K562 (cell line): Measurements from ENCODE around the gene SNAPC2. TPM values are rescaled to one million over a fixed set of nuclear protein-coding genes. Genes with fewer than 3 reads are reported as not detected.

Experiments used
- ATAC-seq: fragments of 200-7000 bp; cut with Tn5 transposase; 3 replicates; pipeline ENCODE4 v1.9.1; 2020; ENCODE audit warnings: moderate library complexity
- BruUV-seq: library from RNA; stranded (reverse); fragments of 400-500 nt; replicated peaks from 2 replicates; lab custom pipeline; 2021; lab: Mats Ljungman, UMichigan
- CTCF ChIA-PET: fragments of 300-600 bp; formaldehyde crosslinking; extraction: SDS; loops from one replicate; lab custom pipeline; 2021; ENCODE audit warnings: low intra/inter-chr PET ratio; lab: Yijun Ruan, JAX
- POLR2A ChIA-PET: fragments of 300-600, 350-650 bp; sonication (Branson Sonifier 250); formaldehyde crosslinking; extraction: SDS; loops from one replicate; lab custom pipeline; 2021; ENCODE audit warnings: antibody characterized with exemption, inconsistent platforms; lab: Yijun Ruan, JAX
- DNase-seq, 4 experiments: peaks; one replicate each; pipeline versions ENCODE4 v3.0.0 to v3.0.0-alpha.2; 2011 to 2018; ENCODE audit warnings: low spot score in 3 of 4, mixed read lengths in 3 of 4; ENCODE audit errors: extremely low read depth in 1 of 4
- FAIRE-seq: peaks from 2 replicates; lab custom pipeline; 2011; peaks lifted over from hg19 to GRCh38; lab: Jason Lieb, UNC
- H2AFZ ChIP-seq: 2 replicates; pipeline ENCODE4 v1.6.0; 2011; ENCODE audit warnings: low read depth, low read length, control low read depth, inconsistent platforms
- H3K27ac ChIP-seq: fragments of 200-600 bp; 3 replicates; pipeline ENCODE4 v1.8.0; 2011; ENCODE audit warnings: low read depth, mild to moderate bottlenecking, control low read depth, inconsistent platforms, low read length, moderate library complexity, mixed read lengths; ENCODE audit errors: extremely low read depth
- H3K27me3 ChIP-seq, 2 experiments: fragments of 300-600 bp in 1 of 2; 2 replicates in 1 of 2; 3 replicates in 1 of 2; pipeline versions ENCODE4 v1.6.0 to v1.8.0; 2011; ENCODE audit warnings: inconsistent platforms in 2 of 2, low read length in 2 of 2, mild to moderate bottlenecking in 1 of 2, mixed read lengths in 1 of 2, moderate library complexity in 1 of 2; ENCODE audit not compliant: control insufficient read depth in 2 of 2, insufficient read depth in 2 of 2
- H3K36me3 ChIP-seq: fragments of 300-600 bp; 3 replicates; pipeline ENCODE4 v1.8.0; 2011; ENCODE audit warnings: mild to moderate bottlenecking, low read length, inconsistent platforms; ENCODE audit not compliant: control insufficient read depth, insufficient read depth
- H3K4me1 ChIP-seq, 2 experiments: fragments of 200-600 bp in 1 of 2; replicated peaks in 1 of 2; 2 replicates in 1 of 2; 3 replicates in 1 of 2; pipeline versions ENCODE4 v1.5.1 to v1.8.0; 2011; ENCODE audit warnings: inconsistent platforms in 2 of 2, low read length in 2 of 2, mild to moderate bottlenecking in 1 of 2, mixed read lengths in 1 of 2, moderate library complexity in 1 of 2; ENCODE audit not compliant: control insufficient read depth in 2 of 2, insufficient read depth in 2 of 2
- H3K4me2 ChIP-seq: 2 replicates; pipeline ENCODE4 v1.6.1; 2011; ENCODE audit warnings: low read length, control low read depth, inconsistent platforms, mixed read lengths; ENCODE audit not compliant: insufficient read depth
- H3K4me3 ChIP-seq: fragments of 200-600 bp; sonication (generic), shearing (Covaris generic); 2 replicates; pipeline ENCODE4 v1.5.1; 2016; ENCODE audit warnings: control low read depth, inconsistent platforms
- H3K79me2 ChIP-seq: fragments of 200-600 bp; 3 replicates; pipeline ENCODE4 v1.8.0; 2011; ENCODE audit warnings: low read length, inconsistent platforms; ENCODE audit not compliant: control insufficient read depth, insufficient read depth
- H3K9ac ChIP-seq, 2 experiments: 2 replicates each; pipeline versions ENCODE4 v1.6.0 to v1.6.1; 2011; ENCODE audit warnings: low read depth in 2 of 2, low read length in 2 of 2, control low read depth in 1 of 2, inconsistent platforms in 1 of 2, mild to moderate bottlenecking in 1 of 2, mixed read lengths in 1 of 2; ENCODE audit not compliant: insufficient read depth in 1 of 2
- H3K9me1 ChIP-seq: one replicate; pipeline ENCODE4 v1.6.0; 2011; ENCODE audit warnings: inconsistent platforms, mild to moderate bottlenecking, low read length, moderate library complexity; ENCODE audit not compliant: control insufficient read depth, insufficient read depth
- H3K9me3 ChIP-seq: replicated peaks from 2 replicates; pipeline ENCODE4 v1.5.1; 2011; ENCODE audit warnings: low read depth, low read length, inconsistent platforms; ENCODE audit not compliant: control insufficient read depth, insufficient read depth
- H4K20me1 ChIP-seq: replicated peaks from 2 replicates; pipeline ENCODE4 v1.6.1; 2011; ENCODE audit warnings: low read length, inconsistent platforms, mixed read lengths; ENCODE audit not compliant: control insufficient read depth, insufficient read depth
- EP300 ChIP-seq: IDR thresholded peaks from 2 replicates; pipeline ENCODE4 v1.6.1; 2012; ENCODE audit warnings: low read length, improper control_type of control experiment
- EP400 ChIP-seq: fragments of 450-650 bp; IDR thresholded peaks from 2 replicates; pipeline ENCODE4 v1.6.1; 2017; ENCODE audit warnings: antibody characterized with exemption, mild to moderate bottlenecking, moderate library complexity
- HNRNPL ChIP-seq: fragments of 200-400 bp; formaldehyde crosslinking; IDR thresholded peaks from 2 replicates; pipeline ENCODE4 v1.6.1; 2017; ENCODE audit warnings: low read depth, mild to moderate bottlenecking, low read length
- HOXB6 ChIP-seq: fragments of 250-450 bp; sonication (Bioruptor Pico); IDR thresholded peaks from 2 replicates; pipeline ENCODE4 v1.5.1; 2022; ENCODE audit warnings: mild to moderate bottlenecking, borderline replicate concordance
- MLLT1 ChIP-seq, 2 experiments: fragments of 450-650 bp; IDR thresholded peaks; 2 replicates each; pipeline ENCODE4 v1.6.1; 2016
- MTA3 ChIP-seq: fragments of 450-650 bp; formaldehyde crosslinking; IDR thresholded peaks from 2 replicates; pipeline ENCODE4 v1.6.1; 2017; ENCODE audit warnings: mild to moderate bottlenecking, borderline replicate concordance
- PHF8 ChIP-seq: fragments of 200-600 bp; sonication (generic); IDR thresholded peaks from 2 replicates; pipeline ENCODE4 v1.6.1; 2012; ENCODE audit warnings: mixed run types, mild to moderate bottlenecking, inconsistent platforms, low read length, moderate library complexity, borderline replicate concordance
- RAD21 ChIP-seq, 2 experiments: fragments of 250-450 bp in 1 of 2; fragments of 450-650 bp in 1 of 2; sonication (Bioruptor Pico) in 1 of 2; formaldehyde crosslinking in 1 of 2; IDR thresholded peaks in 1 of 2; conservative IDR thresholded peaks in 1 of 2; 2 replicates each; pipeline versions ENCODE4 v1.4.0 to v1.8.0; 2020 to 2022; ENCODE audit warnings: mild to moderate bottlenecking in 2 of 2, moderate library complexity in 1 of 2
- SMARCC2 ChIP-seq: fragments of 450-650 bp; IDR thresholded peaks from 2 replicates; pipeline ENCODE4 v1.6.1; 2017; ENCODE audit warnings: antibody characterized with exemption, moderate library complexity, mild to moderate bottlenecking, low read depth
- SP2 ChIP-seq: IDR thresholded peaks from 2 replicates; pipeline ENCODE4 v1.6.1; 2011; ENCODE audit warnings: mild to moderate bottlenecking, low read depth, low read length, moderate library complexity; ENCODE audit not compliant: poor library complexity, severe bottlenecking; ENCODE audit errors: extremely low read depth
- SRF ChIP-seq, 2 experiments: fragments of 250-450, 450-650 bp in 1 of 2; sonication (Bioruptor Pico) in 1 of 2; sonication (generic) in 1 of 2; formaldehyde crosslinking; IDR thresholded peaks; 2 replicates each; pipeline versions ENCODE4 v1.5.0 to v1.5.1; 2020 to 2022; ENCODE audit warnings: mild to moderate bottlenecking in 1 of 2, missing genetic modification reagents in 1 of 2
- SRSF7 ChIP-seq: fragments of 200-400 bp; formaldehyde crosslinking; optimal IDR thresholded peaks from 2 replicates; pipeline ENCODE3; 2017; ENCODE audit warnings: mild to moderate bottlenecking, low read depth, low read length
- TCFL5 ChIP-seq: fragments of 250-450 bp; sonication (Bioruptor Pico); conservative IDR thresholded peaks from 2 replicates; pipeline ENCODE4 v1.6.1; 2021; ENCODE audit warnings: mild to moderate bottlenecking, moderate library complexity, matching md5 sums
- TOE1 ChIP-seq, 2 experiments: fragments of 450-650 bp in 1 of 2; sonication (generic) in 1 of 2; formaldehyde crosslinking in 1 of 2; IDR thresholded peaks; 2 replicates each; pipeline versions ENCODE4 v1.7.1 to v1.8.0; 2016 to 2022; ENCODE audit warnings: borderline replicate concordance in 2 of 2, mild to moderate bottlenecking in 2 of 2, antibody characterized with exemption in 1 of 2, inconsistent platforms in 1 of 2, low read depth in 1 of 2, missing genetic modification reagents in 1 of 2, moderate library complexity in 1 of 2
- ZBTB1 ChIP-seq: sonication (generic); formaldehyde crosslinking; IDR thresholded peaks from 2 replicates; pipeline ENCODE4 v1.8.1; 2023; ENCODE audit warnings: missing genetic modification reagents, low read depth, mild to moderate bottlenecking, borderline replicate concordance
- ZNF354B ChIP-seq: fragments of 250-450 bp; sonication (Bioruptor Pico); IDR thresholded peaks from 2 replicates; pipeline ENCODE4 v1.4.0; 2020
- ZZZ3 ChIP-seq: fragments of 450-650 bp; IDR thresholded peaks from 2 replicates; pipeline ENCODE4 v1.6.1; 2016; ENCODE audit warnings: antibody characterized with exemption, mild to moderate bottlenecking, moderate library complexity
- WGBS: fragments of 100-300 bp; shearing (Covaris generic); methylation state at CpG from one replicate; pipeline ENCODE4 v1.1.6; 2016; ENCODE audit warnings: low coverage, mixed read lengths; ENCODE audit not compliant: insufficient coverage; ENCODE audit errors: missing lambda C conversion rate; 5-methylcytosine and 5-hydroxymethylcytosine counted together
- in situ Hi-C: fragments of 300-500 bp; cut with MboI; formaldehyde crosslinking; loops from 4 replicates; pipeline ENCODE4 v1.15.0; 2018; ENCODE audit warnings: inconsistent platforms, mixed read lengths
- intact Hi-C: fragments of 100-400 bp; cut with micrococcal nuclease; formaldehyde crosslinking; loops from 2 replicates; pipeline ENCODE4 v1.14.2; 2022
- polyA plus RNA-seq, 8 experiments: library from polyadenylated mRNA; depleted of rRNA in 4 of 8; stranded (reverse) in 5 of 8; unstranded in 3 of 8; fragments of >200 nt; fragmentation: Nextera tagmentation in 2 of 8; fragmentation: Illumina TruSeq in 1 of 8; extraction: Ambion mirVana in 2 of 8; extraction: Trizol in 1 of 8; gene quantifications; 2 replicates each; pipeline versions ENCODE4 v1.2.1 to v1.2.3, GENCODE V29; 2011 to 2014; ENCODE audit warnings: inconsistent platforms in 1 of 8, missing spikeins in 1 of 8
- total RNA-seq, 7 experiments: library from RNA; depleted of rRNA in 6 of 7; stranded (reverse); fragments of >200 nt in 6 of 7; fragmentation: Illumina TruSeq in 2 of 7; extraction: Trizol in 2 of 7; gene quantifications; 2 replicates each; pipeline versions ENCODE4 v1.2.1 to v1.2.3, GENCODE V29; 2011 to 2021; ENCODE audit warnings: low replicate concordance in 1 of 7

SNAPC2 gene
- total and polyA plus RNA-seq, 9 of the 15 experiments (the other 6 are each of a cell fraction or from before 2014, with no cell fraction given), result 0.59 to 45.1 (median 15.3) TPM

- H3K9me1 ChIP-seq, result no peaks in the 10 kb centered on the region
- POLR2A ChIA-PET, result interaction anchor here (0.6 to 0.9 kb wide), 5 partner anchors 14 to 45 kb away, joined by 3 read pairs; partner anchors contain the start of genes LRRC8E and MAP2K7
- TF ChIP-seq RAD21 (CRISPR knock-in tag; conservative IDR thresholded peaks at IDR 0.05 in 1 of 2, IDR thresholded peaks at IDR 0.05 in 1 of 2) (no peak), SRF (CRISPR knock-in tag; IDR thresholded peaks at IDR 0.05) (peak in 1 of 2 experiments; percentile 3; a peak in 1 of 4 replicates), MTA3 (no peak), MLLT1 (IDR thresholded peaks at IDR 0.05) (no peak), HNRNPL (no peak), SRSF7 (no peak), HOXB6 (no peak), EP300 (no peak), ZBTB1 (CRISPR knock-in tag) (no peak; the same call in 1 of the 2 replicates), TCFL5 (CRISPR knock-in tag) (no peak), EP400 (no peak), ZNF354B (no peak), SP2 (no peak), PHF8 (peak; percentile 18; the same call in 1 of the 2 replicates), SMARCC2 (no peak), ZZZ3 (no peak), TOE1 (IDR thresholded peaks at IDR 0.05; ENCODE audit: borderline replicate concordance) (no peak), TOE1 (CRISPR knock-in tag; IDR thresholded peaks at IDR 0.05; ENCODE audit: borderline replicate concordance, low read depth) (0 out of 2 replicates have a peak, but pooled peaks have one; percentile 34)
These were observed 47.6 kb upstream of the SNAPC2 start for GRCh38 chr19:7872306-7873204.

More at GRCh38 chr19:7872306-7873204, 47.6 kb upstream of the SNAPC2 start:
- in situ Hi-C loops (no loop called here), intact Hi-C loops (loop anchor here (5.0 kb wide), 1 partner anchor 50 kb away; the partner anchor contains the start of gene SNAPC2)
- FAIRE-seq (no peak), ATAC-seq (no peak), DNase-seq (no peak)
- WGBS, result 21% methylated on average over 35 of the region's 47 CpGs
- Histone ChIP-seq H3K4me1 (peaks cover 13 to 73% of the 10 kb centered on the region in 2 experiments; a peak in 4 of 5 replicates), H3K79me2 (no peaks in the 10 kb centered on the region), H3K36me3 (no peaks in the 10 kb centered on the region), H4K20me1 (peaks cover 13% of the 10 kb centered on the region), H3K9me3 (no peaks in the 10 kb centered on the region), H3K4me2 (peak overlapping the region; percentile 68), H3K27ac (no peak overlapping the region), H3K27me3 (no peaks in the 10 kb centered on the region; a peak in 1 of 5 replicates), H2AFZ (peak overlapping the region; percentile 81), H3K9ac (peak overlapping the region in 1 of 2 experiments; percentile 65; a peak in 2 of 4 replicates), H3K4me3 (peak overlapping the region; percentile 12; the same call in 1 of the 2 replicates)
- CTCF ChIA-PET, result interaction anchor here (0.7 to 1.0 kb wide), 2 partner anchors 30 to 304 kb away, joined by 3 read pairs; no protein-coding TSS in a partner anchor
- BruUV-seq, result no TSS peak
